VCaP (cell line): Measurements from ENCODE around the gene CCN6.

Experiments used
- H3K27ac ChIP-seq: fragments of 450-650 bp; 2 replicates; pipeline ENCODE4 v1.5.1; 2017
- TF ChIP-seq, protein P1 (sequence below): fragments of 450-650 bp; conservative IDR thresholded peaks from 2 replicates; pipeline ENCODE4 v1.5.1; 2017; ENCODE audit warnings: mild to moderate bottlenecking, moderate library complexity

CCN6 gene

DNA sequence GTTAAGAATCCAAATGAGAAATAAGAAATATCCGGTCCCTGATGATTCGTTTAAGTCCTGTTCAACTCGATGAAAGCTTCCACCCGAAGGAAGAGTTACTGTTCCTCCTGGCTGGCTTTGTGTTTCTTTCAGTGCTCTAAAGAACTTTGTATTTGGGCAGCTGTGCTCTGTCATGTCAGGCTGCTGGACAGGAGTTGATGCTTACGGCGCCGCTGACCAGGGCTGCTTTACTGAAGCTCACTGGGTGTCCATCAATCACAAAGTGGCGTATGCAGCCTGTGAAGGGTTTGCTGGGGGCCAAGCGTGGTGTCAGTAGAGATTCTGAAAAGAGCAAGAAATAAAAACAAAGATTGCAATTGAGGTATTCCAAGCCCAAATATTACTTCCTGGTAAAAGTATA, 55.4 kb downstream of the CCN6 start:
- TF ChIP-seq, protein P1, sequence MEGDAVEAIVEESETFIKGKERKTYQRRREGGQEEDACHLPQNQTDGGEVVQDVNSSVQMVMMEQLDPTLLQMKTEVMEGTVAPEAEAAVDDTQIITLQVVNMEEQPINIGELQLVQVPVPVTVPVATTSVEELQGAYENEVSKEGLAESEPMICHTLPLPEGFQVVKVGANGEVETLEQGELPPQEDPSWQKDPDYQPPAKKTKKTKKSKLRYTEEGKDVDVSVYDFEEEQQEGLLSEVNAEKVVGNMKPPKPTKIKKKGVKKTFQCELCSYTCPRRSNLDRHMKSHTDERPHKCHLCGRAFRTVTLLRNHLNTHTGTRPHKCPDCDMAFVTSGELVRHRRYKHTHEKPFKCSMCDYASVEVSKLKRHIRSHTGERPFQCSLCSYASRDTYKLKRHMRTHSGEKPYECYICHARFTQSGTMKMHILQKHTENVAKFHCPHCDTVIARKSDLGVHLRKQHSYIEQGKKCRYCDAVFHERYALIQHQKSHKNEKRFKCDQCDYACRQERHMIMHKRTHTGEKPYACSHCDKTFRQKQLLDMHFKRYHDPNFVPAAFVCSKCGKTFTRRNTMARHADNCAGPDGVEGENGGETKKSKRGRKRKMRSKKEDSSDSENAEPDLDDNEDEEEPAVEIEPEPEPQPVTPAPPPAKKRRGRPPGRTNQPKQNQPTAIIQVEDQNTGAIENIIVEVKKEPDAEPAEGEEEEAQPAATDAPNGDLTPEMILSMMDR, result no peak
- no peak overlapping the region for H3K27ac ChIP-seq

DNA sequence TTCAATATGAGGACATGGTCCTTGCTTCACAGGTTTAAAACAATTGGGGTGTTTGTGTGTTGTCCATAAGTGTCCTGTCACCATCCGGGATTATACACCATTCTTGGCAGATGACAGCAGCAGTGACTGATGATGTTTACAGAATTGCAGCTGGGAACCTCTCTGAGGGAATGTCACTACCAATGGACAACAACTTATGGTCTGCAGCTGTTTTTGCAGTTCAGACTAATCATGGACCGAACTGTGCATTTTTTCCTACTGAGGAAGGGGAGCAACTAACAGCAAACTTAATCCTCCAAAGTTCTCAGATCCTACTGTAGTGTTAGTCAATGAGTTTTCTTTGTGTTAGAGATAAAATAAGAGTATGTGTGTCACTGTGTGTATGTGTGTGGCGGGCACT, 59.5 kb downstream of the CCN6 start:
- no peak overlapping the region for H3K27ac ChIP-seq
- TF ChIP-seq, protein P1, result no peak

DNA sequence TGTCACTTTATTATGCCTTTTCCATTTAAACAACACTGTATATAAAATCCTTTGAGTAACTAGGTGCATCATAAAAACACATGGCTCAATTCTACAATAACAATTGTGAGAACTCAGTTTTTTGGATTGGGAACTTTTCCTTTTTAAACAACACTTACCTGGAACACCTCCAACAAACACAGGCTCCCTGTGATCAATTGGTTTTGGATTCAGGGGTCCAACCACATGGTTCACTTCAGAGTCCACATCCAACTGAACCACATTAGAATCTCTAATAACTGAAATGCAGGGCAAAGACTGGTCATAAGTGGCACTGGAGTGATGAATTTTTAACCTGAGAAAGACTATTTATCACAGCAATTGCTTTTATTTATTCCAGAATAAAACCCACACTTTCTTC, 60.0 kb downstream of the CCN6 start:
- TF ChIP-seq, protein P1, result no peak
- H3K27ac ChIP-seq, result no peak overlapping the region

DNA sequence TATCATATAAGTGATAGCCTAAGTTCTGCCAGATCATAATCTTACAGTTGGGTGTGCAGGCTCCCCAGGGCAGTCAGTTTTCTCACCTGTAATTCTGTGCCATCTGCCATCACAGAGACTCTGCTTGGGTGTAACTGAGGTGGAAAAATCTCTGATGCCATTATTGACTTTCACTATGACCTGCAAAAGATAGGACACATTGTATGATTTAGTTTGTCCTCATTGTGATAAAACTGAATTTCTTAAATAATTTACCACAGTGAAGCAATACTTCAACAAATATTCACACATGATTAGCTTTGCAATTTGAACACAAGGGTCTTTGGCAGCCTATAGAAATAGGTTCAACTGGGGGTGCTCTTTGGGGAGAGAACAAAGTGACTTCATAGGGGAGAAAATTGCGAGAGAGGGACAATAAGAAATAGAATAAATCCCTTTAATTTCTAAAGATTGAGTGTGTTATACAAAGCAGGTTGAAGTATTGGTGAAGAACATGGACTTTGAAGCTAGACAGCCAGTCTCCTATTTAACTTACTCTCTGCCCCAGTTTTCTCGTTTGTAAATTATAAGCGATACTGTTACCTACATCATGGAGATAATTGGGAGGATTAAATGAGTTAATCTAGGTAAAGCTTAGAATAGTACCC, 60.8 kb downstream of the CCN6 start:
- no peak overlapping the region for H3K27ac ChIP-seq
- TF ChIP-seq, protein P1, result no peak

DNA sequence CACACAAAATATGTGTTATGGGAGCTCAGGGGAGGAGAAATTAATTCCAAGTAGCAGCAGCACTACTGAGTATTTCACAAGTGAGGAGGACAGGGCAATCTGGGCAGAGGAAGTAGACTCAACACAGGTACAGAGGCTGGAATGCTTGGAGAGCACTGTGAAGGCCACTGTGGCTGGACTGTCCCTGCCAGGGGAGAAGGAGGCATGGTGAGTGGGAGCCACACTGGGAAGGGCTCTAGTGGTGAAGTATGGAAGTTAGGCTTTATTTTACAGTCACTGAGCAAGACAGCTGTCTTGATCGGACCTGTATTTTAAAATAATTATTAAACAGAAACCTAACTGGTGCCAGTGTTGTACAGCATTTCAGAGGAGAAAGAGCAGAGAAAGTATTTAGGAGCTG, 62.3 kb downstream of the CCN6 start:
- TF ChIP-seq, protein P1, result no peak; the same call in 1 of the 2 replicates
- no peak overlapping the region for H3K27ac ChIP-seq

DNA sequence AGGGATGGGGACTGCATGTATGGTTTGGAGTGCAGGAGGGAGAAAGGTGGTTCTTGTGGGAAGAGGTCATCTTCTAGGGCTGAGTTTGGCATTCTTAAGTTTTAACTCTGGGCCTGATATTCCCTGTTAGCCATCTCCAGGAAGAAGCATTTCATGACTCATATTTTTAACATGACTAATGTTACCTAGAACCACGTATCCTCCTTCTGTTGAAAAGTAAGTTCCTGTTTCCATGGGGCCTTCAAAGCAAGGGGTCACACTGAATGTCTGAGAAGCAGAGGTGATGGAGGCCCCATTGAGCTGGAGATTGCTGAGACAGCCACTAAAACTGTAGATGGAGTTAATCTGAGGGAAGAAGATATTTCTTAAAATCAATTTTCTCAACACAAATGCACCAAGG, 63.6 kb downstream of the CCN6 start:
- no peak overlapping the region for H3K27ac ChIP-seq
- TF ChIP-seq, protein P1, result no peak

GRCh38 chr6:112118034-112118433, 64.1 kb downstream of the CCN6 start:
- no peak overlapping the region for H3K27ac ChIP-seq
- TF ChIP-seq, protein P1, result no peak
